ENCODE data around the gene CISH. TPM values are rescaled to one million over a fixed set of nuclear protein-coding genes. Genes with fewer than 3 reads are reported as not detected.

CISH gene
- total RNA-seq, 1 donor from 2014 or later: 2.6 TPM

DNA sequence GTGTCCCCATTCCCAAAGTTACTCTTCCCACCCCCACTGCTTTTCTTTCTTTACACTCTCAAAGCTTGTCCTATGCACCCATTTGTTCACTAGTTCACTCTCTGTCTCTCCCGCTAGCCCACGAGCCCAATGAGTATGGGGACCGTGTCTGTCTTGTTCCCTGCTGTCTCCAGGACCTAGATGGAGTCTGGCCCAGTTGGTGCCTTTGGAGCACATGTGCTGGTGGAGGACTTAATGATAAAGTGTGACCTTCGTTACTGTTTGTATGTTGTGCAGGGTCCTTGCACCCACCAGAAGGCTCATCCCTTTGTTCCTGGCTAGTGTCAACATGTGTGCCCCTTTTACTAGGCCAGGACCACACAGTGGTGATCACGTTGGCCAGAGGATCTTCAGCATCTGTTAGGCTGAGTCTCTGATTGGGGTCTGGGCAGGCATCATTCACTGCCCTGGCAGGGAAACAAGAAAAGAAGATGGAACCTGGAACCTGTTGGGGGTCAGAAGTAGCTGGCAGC is 7.4 kb downstream of the CISH start:
- no peak overlapping the region for H3K4me3 Mint-ChIP-seq (ENCODE audit: unreplicated experiment)
- H3K27me3 Mint-ChIP-seq (ENCODE audit: unreplicated experiment): peaks cover 7% of the 10 kb centered on the region
- H3K36me3 Mint-ChIP-seq (ENCODE audit: low read depth, unreplicated experiment): peaks cover 4% of the 10 kb centered on the region
- H3K9me3 Mint-ChIP-seq (ENCODE audit: unreplicated experiment): no peaks in the 10 kb centered on the region
- no peak for TF ChIP-seq CTCF (IDR thresholded peaks at IDR 0.05; ENCODE audit: unreplicated experiment)
- no peak overlapping the region for H3K27ac Mint-ChIP-seq (ENCODE audit: unreplicated experiment)
- no peaks in the 10 kb centered on the region for H3K4me1 Mint-ChIP-seq (ENCODE audit: unreplicated experiment)
- DNase-seq (ENCODE audit: low spot score): no peak

GRCh38 chr3:50603261-50604109 is 8.1 kb downstream of the CISH start:
- Mint-ChIP-seq H3K4me1 (ENCODE audit: unreplicated experiment) (no peaks in the 10 kb centered on the region), H3K27ac (ENCODE audit: unreplicated experiment) (no peak overlapping the region), H3K27me3 (ENCODE audit: unreplicated experiment) (peaks cover 9% of the 10 kb centered on the region), H3K9me3 (ENCODE audit: unreplicated experiment) (no peaks in the 10 kb centered on the region), H3K36me3 (ENCODE audit: low read depth, unreplicated experiment) (peaks cover 4% of the 10 kb centered on the region), H3K4me3 (ENCODE audit: unreplicated experiment) (no peak overlapping the region)
- no peak for DNase-seq (ENCODE audit: low spot score)
- TF ChIP-seq CTCF (IDR thresholded peaks at IDR 0.05; ENCODE audit: unreplicated experiment): no peak

GRCh38 chr3:50602595-50603191 is 8.9 kb downstream of the CISH start:
- no peaks in the 10 kb centered on the region for H3K4me1 Mint-ChIP-seq (ENCODE audit: unreplicated experiment)
- no peak for TF ChIP-seq CTCF (IDR thresholded peaks at IDR 0.05; ENCODE audit: unreplicated experiment)
- peaks cover 4% of the 10 kb centered on the region for H3K36me3 Mint-ChIP-seq (ENCODE audit: low read depth, unreplicated experiment)
- no peaks in the 10 kb centered on the region for H3K9me3 Mint-ChIP-seq (ENCODE audit: unreplicated experiment)
- H3K27me3 Mint-ChIP-seq (ENCODE audit: unreplicated experiment): peaks cover 9% of the 10 kb centered on the region
- no peak overlapping the region for H3K27ac Mint-ChIP-seq (ENCODE audit: unreplicated experiment)
- H3K4me3 Mint-ChIP-seq (ENCODE audit: unreplicated experiment): no peak overlapping the region
- no peak for DNase-seq (ENCODE audit: low spot score)

- Mint-ChIP-seq H3K4me3 (ENCODE audit: unreplicated experiment) (no peak overlapping the region), H3K27ac (ENCODE audit: unreplicated experiment) (no peak overlapping the region), H3K9me3 (ENCODE audit: unreplicated experiment) (no peaks in the 10 kb centered on the region), H3K27me3 (ENCODE audit: unreplicated experiment) (peaks cover 9% of the 10 kb centered on the region), H3K4me1 (ENCODE audit: unreplicated experiment) (no peaks in the 10 kb centered on the region), H3K36me3 (ENCODE audit: low read depth, unreplicated experiment) (peaks cover 4% of the 10 kb centered on the region)
- no peak for DNase-seq (ENCODE audit: low spot score)
- TF ChIP-seq CTCF (IDR thresholded peaks at IDR 0.05; ENCODE audit: unreplicated experiment): no peak
Observed at GRCh38 chr3:50600841-50601591, 10.6 kb downstream of the CISH start.
